D721Med (cell line): ENCODE measurements around the gene ERBB4.

Experiments used
- DNase-seq: peaks from one replicate; pipeline ENCODE4 v3.0.0; 2011; ENCODE audit warnings: low spot score; ENCODE audit not compliant: insufficient read length
- FAIRE-seq: peaks from 2 replicates; lab custom pipeline; 2011; peaks lifted over from hg19 to GRCh38; lab: Jason Lieb, UNC
- CTCF ChIP-seq: IDR thresholded peaks from 2 replicates; pipeline ENCODE4 v1.5.1; 2012; ENCODE audit warnings: mild to moderate bottlenecking, control low read depth; ENCODE audit not compliant: insufficient read depth; ENCODE audit errors: missing control alignments

The ERBB4 gene

GRCh38 chr2:211900000-211900399, 638.6 kb downstream of the ERBB4 start:
- no peak for DNase-seq
- no peak for TF ChIP-seq CTCF
- FAIRE-seq, result no peak

- no peak for TF ChIP-seq CTCF
- DNase-seq, result no peak
- FAIRE-seq, result no peak
Measured at GRCh38 chr2:211898702-211899101, 639.9 kb downstream of the ERBB4 start.

- no peak for TF ChIP-seq CTCF
- FAIRE-seq (no peak), DNase-seq (no peak)
Measured at GRCh38 chr2:211881449-211881848, 657.2 kb downstream of the ERBB4 start.

GRCh38 chr2:211879323-211879722, 659.3 kb downstream of the ERBB4 start:
- FAIRE-seq (no peak), DNase-seq (no peak)

GRCh38 chr2:211877061-211877460, 661.5 kb downstream of the ERBB4 start:
- no peak for FAIRE-seq
- DNase-seq, result no peak
- no peak for TF ChIP-seq CTCF

More at GRCh38 chr2:211879323-211879722, 659.3 kb downstream of the ERBB4 start:
- TF ChIP-seq CTCF, result peak; percentile 37

GRCh38 chr2:211875488-211875887, 663.1 kb downstream of the ERBB4 start:
- no peak for FAIRE-seq
- DNase-seq, result no peak
- TF ChIP-seq CTCF, result no peak

GRCh38 chr2:211868996-211869533, 669.5 kb downstream of the ERBB4 start:
- no peak for DNase-seq
- TF ChIP-seq CTCF, result no peak
- FAIRE-seq, result peak; percentile 44
